ENCODE results near the gene BSND. TPM values are rescaled to one million over a fixed set of nuclear protein-coding genes. Genes with fewer than 3 reads are reported as not detected.

BSND gene
- total RNA-seq, 1 experiment from 2014 or later: 0.17 TPM

DNA sequence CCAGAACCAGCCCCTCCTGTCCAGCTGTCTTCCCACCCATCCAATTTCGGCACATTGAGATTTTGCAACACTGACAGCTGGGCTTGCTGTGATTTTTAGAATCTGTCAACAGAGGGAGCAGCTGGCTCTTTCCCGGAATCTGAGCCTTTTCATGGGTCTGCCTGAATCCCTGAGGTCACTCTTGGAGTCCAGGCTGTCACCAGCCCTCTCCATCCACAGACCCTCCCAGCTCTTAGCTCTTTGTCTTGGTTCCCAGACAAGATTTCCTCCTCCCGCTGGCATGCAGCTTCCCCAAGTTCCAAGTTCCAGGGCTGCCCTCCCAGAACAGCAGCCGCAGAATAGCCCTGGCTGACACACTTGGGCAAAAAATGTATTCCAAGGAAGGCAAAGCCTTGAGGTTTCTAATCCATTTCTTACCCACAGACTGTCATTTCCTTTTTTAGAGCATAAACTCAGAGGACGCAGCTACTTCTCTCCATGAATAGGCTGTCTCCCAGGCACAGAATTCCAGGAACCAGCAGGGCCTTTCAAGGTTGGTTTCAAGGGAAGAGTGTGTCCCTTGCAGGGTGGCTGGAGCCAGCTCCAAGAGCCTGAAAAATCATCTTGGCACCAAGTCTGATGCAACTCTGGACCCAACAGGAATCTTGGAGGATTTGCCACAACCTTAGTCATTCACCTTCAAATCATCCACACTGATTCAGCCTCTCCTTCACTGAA lies 25.4 kb upstream of the BSND start:
- H3K27ac Mint-ChIP-seq: no peak overlapping the region; a peak in 2 of 7 replicates
- H3K27me3 ChIP-seq (ENCODE audit: insufficient read depth, low read length): no peaks in the 10 kb centered on the region
- H3K27ac ChIP-seq (ENCODE audit: insufficient read length, low read depth, low read length): no peak overlapping the region
- no peak overlapping the region for H2BK15ac ChIP-seq (ENCODE audit: low read depth, low read length)
- H3K79me2 ChIP-seq (ENCODE audit: insufficient read depth, low read length): no peaks in the 10 kb centered on the region
- H3K27me3 Mint-ChIP-seq (ENCODE audit: low read depth): peaks cover 8% of the 10 kb centered on the region
- no peak overlapping the region for H3K4ac ChIP-seq (ENCODE audit: low read depth, low read length)
- H2BK120ac ChIP-seq (ENCODE audit: low read depth, low read length, poor library complexity, severe bottlenecking): no peak overlapping the region
- no peak overlapping the region for H4K5ac ChIP-seq (ENCODE audit: insufficient read length, low read depth, low read length)
- H2AK5ac ChIP-seq (ENCODE audit: insufficient read length, low read length): no peak overlapping the region
- H2BK12ac ChIP-seq (ENCODE audit: insufficient read length, low read depth, low read length): no peak overlapping the region
- WGBS (ENCODE audit: extremely low coverage, insufficient read length, low lambda C conversion rate): no CpG with 5 or more reads among the region's 5 CpGs
- H2BK5ac ChIP-seq (ENCODE audit: insufficient read length, low read length): no peak overlapping the region
- H4K8ac ChIP-seq (replicated peaks; ENCODE audit: insufficient read length, low read depth, low read length): no peak overlapping the region
- no peak overlapping the region for H3K4me3 Mint-ChIP-seq
- peaks cover 4% of the 10 kb centered on the region; the same call in 1 of the 2 replicates for H3K4me1 ChIP-seq (ENCODE audit: insufficient read depth, low read length)
- H2AFZ ChIP-seq (ENCODE audit: low read length): no peak overlapping the region
- peak; percentile 57 for TF ChIP-seq CTCF (conservative IDR thresholded peaks at IDR 0.05)
- H4K20me1 ChIP-seq (ENCODE audit: control insufficient read depth, insufficient read depth, insufficient read length): no peaks in the 10 kb centered on the region
- no peak overlapping the region for H4K91ac ChIP-seq (ENCODE audit: insufficient read length, low read depth, low read length)
- no peaks in the 10 kb centered on the region for H3K36me3 Mint-ChIP-seq (ENCODE audit: insufficient read depth in 1 of 3, low read depth in 3 of 3)
- H3K18ac ChIP-seq (ENCODE audit: insufficient read length, low read depth, low read length): no peak overlapping the region
- peaks cover 25 to 34% of the 10 kb centered on the region in 2 experiments for H3K4me1 Mint-ChIP-seq
- H3K23me2 ChIP-seq (ENCODE audit: insufficient read length, low read depth, low read length, poor library complexity, severe bottlenecking): no peaks in the 10 kb centered on the region
- no peak overlapping the region for H3K14ac ChIP-seq (ENCODE audit: insufficient read depth, low read length)
- H3K9me3 Mint-ChIP-seq: no peaks in the 10 kb centered on the region
- H3K4me2 ChIP-seq (ENCODE audit: insufficient read depth, insufficient read length, low read length): no peak overlapping the region
- no peak overlapping the region for H3K56ac ChIP-seq (ENCODE audit: insufficient read length, low read depth, low read length)
- DNase-seq: peak; percentile 69
- no peaks in the 10 kb centered on the region for H3K79me1 ChIP-seq (ENCODE audit: insufficient read depth, low read depth, low read length, poor library complexity, severe bottlenecking)
- H3T11ph ChIP-seq (ENCODE audit: low read length): no peak overlapping the region
- H2BK20ac ChIP-seq (ENCODE audit: low read depth, low read length, poor library complexity, severe bottlenecking): no peak overlapping the region
- H3K9me3 ChIP-seq (ENCODE audit: control insufficient read depth, low read depth, low read length): no peaks in the 10 kb centered on the region
- no peak overlapping the region for H3K9ac ChIP-seq (ENCODE audit: extremely low read depth, insufficient read length, low read length)
- H3K23ac ChIP-seq (ENCODE audit: insufficient read length, low read depth, low read length): no peak overlapping the region
